ENCODE measurements around the gene ZNF669. TPM values are rescaled to one million over a fixed set of nuclear protein-coding genes. Genes with fewer than 3 reads are reported as not detected.

ZNF669 gene
- total RNA-seq, 1 donor from 2014 or later, result 0.64 TPM

GRCh38 chr1:247060771-247061170 is 43.4 kb downstream of the ZNF669 start:
- Histone ChIP-seq H3K36me3 (peaks cover 0 to 2% of the 10 kb centered on the region in 2 donors), H3K27ac (no peak overlapping the region), H3K9me3 (peaks cover 0 to 78% of the 10 kb centered on the region in 2 donors), H3K4me1 (no peaks in the 10 kb centered on the region), H3K4me3 (no peak overlapping the region), H3K27me3 (no peaks in the 10 kb centered on the region)
- intact Hi-C loops (cut with DNase I), result no loop called here
- no peak for TF ChIP-seq CTCF (IDR thresholded peaks at IDR 0.05)
- DNase-seq (ENCODE audit: low spot score in 2 of 2), result no peak

GRCh38 chr1:247056071-247056470 is 48.1 kb downstream of the ZNF669 start:
- no peaks in the 10 kb centered on the region for H3K36me3 ChIP-seq
- no peaks in the 10 kb centered on the region for H3K27me3 ChIP-seq
- intact Hi-C loops (cut with DNase I), result no loop called here
- peaks cover 5 to 98% of the 10 kb centered on the region in 2 donors for H3K9me3 ChIP-seq
- TF ChIP-seq CTCF (IDR thresholded peaks at IDR 0.05), result no peak
- H3K27ac ChIP-seq, result no peak overlapping the region
- H3K4me3 ChIP-seq, result no peak overlapping the region
- H3K4me1 ChIP-seq, result no peaks in the 10 kb centered on the region
- DNase-seq (ENCODE audit: low spot score in 2 of 2), result no peak

- no peak for DNase-seq (ENCODE audit: low spot score in 2 of 2)
- no peaks in the 10 kb centered on the region for H3K27me3 ChIP-seq
- H3K36me3 ChIP-seq, result no peaks in the 10 kb centered on the region
- no peaks in the 10 kb centered on the region for H3K4me1 ChIP-seq
- intact Hi-C loops (cut with DNase I), result no loop called here
- H3K27ac ChIP-seq, result no peak overlapping the region
- H3K4me3 ChIP-seq, result no peak overlapping the region
- H3K9me3 ChIP-seq, result peaks cover 5 to 99% of the 10 kb centered on the region in 2 donors
- no peak for TF ChIP-seq CTCF (IDR thresholded peaks at IDR 0.05)
Measured at GRCh38 chr1:247054992-247055415, 49.2 kb downstream of the ZNF669 start.

Other genes with a start within 250 kb of the ZNF669 start
- 16.5 TPM for gene AHCTF1, start 172.4 kb downstream of the ZNF669 start, total RNA-seq
- not detected for gene ZNF695, start 96.3 kb downstream of the ZNF669 start, total RNA-seq
- not detected for gene ZNF670, start 25.5 kb downstream of the ZNF669 start, total RNA-seq
- 33.1 TPM for gene ZNF124, start 67.7 kb upstream of the ZNF669 start, total RNA-seq
- gene VN1R5, start 151.7 kb upstream of the ZNF669 start, total RNA-seq, result not detected
- gene ZNF496, start 227.5 kb upstream of the ZNF669 start, total RNA-seq, result 38.5 TPM

Measured in ascending aorta (tissue), 2 donors.